GM10248 (cell line): ENCODE data around the gene CTIF.
A peak's percentile ranks its signal among the peaks of the same experiment; 100 is the strongest.

Source experiments
- CTCF ChIA-PET: fragments of 300-600 bp; sonication (Branson Sonifier 250); formaldehyde crosslinking; extraction: SDS; loops from one replicate; lab custom pipeline; 2021; ENCODE audit warnings: antibody characterized with exemption; lab: Yijun Ruan, JAX
- POLR2A ChIA-PET: fragments of 350-650 bp; sonication (Branson Sonifier 250); formaldehyde crosslinking; extraction: SDS; loops from one replicate; lab custom pipeline; 2020; ENCODE audit warnings: antibody characterized with exemption; lab: Yijun Ruan, JAX
- DNase-seq: peaks from one replicate; pipeline ENCODE4 v3.0.0; 2012; ENCODE audit errors: extremely low spot score
- TF ChIP-seq, protein P1 (sequence below): IDR thresholded peaks from 2 replicates; pipeline ENCODE4 v1.5.1; 2012; ENCODE audit warnings: mild to moderate bottlenecking, low read depth; ENCODE audit errors: extremely low read depth, missing control alignments, control extremely low read depth

CTIF gene

DNA sequence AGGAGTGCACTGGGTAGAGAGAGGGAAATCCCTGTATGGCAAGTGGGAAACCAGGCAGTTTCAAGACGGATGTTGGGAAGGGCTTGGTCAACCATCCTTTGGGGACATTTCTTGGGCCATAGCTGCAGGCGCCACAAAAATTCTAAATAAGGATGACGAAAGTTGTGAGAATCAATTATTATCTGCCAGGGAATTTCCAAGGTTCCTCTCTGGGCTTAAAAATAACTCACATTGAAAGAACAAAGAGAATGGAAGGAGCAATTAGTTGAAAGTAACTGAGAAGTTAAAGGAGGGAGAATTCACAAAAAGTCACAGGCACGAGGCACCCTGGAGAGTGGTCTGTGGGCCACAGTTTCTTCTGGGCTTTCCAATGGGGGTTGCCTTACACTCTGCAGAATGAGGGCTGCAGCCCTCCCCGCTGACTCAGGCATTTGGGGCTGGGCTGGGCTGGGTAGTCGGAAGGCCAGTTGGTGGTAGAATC is 216.2 kb downstream of the CTIF start:
- TF ChIP-seq, protein P1, sequence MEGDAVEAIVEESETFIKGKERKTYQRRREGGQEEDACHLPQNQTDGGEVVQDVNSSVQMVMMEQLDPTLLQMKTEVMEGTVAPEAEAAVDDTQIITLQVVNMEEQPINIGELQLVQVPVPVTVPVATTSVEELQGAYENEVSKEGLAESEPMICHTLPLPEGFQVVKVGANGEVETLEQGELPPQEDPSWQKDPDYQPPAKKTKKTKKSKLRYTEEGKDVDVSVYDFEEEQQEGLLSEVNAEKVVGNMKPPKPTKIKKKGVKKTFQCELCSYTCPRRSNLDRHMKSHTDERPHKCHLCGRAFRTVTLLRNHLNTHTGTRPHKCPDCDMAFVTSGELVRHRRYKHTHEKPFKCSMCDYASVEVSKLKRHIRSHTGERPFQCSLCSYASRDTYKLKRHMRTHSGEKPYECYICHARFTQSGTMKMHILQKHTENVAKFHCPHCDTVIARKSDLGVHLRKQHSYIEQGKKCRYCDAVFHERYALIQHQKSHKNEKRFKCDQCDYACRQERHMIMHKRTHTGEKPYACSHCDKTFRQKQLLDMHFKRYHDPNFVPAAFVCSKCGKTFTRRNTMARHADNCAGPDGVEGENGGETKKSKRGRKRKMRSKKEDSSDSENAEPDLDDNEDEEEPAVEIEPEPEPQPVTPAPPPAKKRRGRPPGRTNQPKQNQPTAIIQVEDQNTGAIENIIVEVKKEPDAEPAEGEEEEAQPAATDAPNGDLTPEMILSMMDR = no peak
- CTCF ChIA-PET = interaction anchor here (1.1 to 1.6 kb wide), 3 partner anchors 8 to 21 kb away, joined by 3 to 5 read pairs (median 3); no protein-coding TSS in a partner anchor
- POLR2A ChIA-PET = no interaction called here
- DNase-seq = peak; percentile 61

DNA sequence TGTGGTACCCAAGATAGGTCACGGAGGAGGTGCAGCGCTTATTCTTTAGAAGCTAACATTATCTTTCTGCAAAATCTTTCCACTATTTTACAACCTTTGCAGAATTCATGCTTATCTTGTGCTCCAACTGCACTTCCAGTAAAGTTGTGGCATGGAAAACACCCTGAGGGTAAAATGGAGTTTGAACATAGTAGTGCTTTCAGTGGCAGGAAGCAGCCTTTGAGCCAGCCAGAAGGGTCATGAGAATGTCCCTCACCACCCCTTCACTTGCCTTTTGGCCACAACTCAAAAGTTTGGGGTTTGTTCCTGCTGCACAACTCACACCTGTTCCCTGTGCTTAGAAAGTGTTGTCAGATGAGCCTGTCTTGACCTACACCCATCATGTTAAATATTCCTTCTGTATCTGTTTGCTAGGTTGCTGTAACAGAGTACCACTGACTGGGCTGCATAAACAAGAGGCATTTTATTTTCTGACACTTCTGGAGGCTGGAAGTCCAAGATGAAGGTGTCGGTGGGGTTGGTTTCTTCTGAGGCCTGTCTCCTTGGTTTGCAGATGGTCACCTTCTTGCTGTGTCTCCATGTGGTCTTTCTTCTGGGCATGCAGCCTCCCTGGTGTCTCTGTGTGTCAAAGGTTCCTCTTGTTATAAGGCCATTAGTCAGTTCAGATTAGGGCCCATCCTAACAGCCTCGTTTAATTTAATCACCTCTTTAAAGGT is 217.8 kb downstream of the CTIF start:
- ChIA-PET POLR2A (no interaction called here), CTCF (interaction anchor here (1.1 to 1.6 kb wide), 4 partner anchors 10 to 83 kb away, joined by 3 to 5 read pairs (median 3); no protein-coding TSS in a partner anchor)
- DNase-seq = no peak
- TF ChIP-seq, protein P1 = no peak

DNA sequence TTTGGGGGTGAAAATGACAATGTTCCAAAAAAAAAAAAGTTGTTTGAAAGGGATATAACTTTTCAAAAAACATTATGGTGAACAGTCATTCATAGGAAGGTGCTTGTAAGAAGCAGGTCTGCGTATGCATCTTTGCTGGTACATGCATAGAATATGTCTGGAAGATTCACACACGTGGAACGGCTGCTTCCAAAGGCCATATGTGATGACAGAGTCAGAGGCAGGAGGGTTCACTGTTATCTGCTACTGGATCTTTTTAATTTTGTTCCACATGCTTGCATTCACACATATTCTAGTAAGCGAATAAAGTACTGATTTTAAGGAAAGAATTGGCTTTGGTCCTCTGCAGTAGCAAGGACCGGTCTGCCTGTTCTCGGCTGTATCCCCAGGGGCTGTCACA is 218.5 kb downstream of the CTIF start:
- CTCF ChIA-PET = no interaction called here

DNA sequence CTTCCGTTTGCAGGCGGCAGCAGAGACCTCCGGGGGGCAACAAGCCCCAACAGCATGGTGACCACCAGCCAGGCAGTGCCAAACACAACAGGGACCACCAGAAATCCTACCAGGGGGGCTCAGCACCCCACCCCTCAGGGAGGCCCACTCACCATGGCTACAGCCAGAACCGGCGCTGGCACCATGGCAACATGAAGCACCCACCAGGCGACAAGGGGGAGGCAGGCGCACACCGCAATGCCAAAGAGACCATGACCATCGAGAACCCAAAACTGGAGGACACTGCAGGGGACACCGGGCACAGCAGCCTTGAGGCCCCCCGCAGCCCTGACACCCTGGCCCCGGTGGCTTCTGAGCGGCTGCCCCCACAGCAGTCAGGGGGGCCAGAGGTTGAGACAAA is 219.1 kb downstream of the CTIF start:
- CTCF ChIA-PET = no interaction called here
- TF ChIP-seq, protein P1 = no peak
- no peak for DNase-seq
- POLR2A ChIA-PET = no interaction called here

More for the DNA sequence above, 218.5 kb downstream of the CTIF start:
- no peak for DNase-seq
- TF ChIP-seq, protein P1 = no peak
- POLR2A ChIA-PET = no interaction called here

DNA sequence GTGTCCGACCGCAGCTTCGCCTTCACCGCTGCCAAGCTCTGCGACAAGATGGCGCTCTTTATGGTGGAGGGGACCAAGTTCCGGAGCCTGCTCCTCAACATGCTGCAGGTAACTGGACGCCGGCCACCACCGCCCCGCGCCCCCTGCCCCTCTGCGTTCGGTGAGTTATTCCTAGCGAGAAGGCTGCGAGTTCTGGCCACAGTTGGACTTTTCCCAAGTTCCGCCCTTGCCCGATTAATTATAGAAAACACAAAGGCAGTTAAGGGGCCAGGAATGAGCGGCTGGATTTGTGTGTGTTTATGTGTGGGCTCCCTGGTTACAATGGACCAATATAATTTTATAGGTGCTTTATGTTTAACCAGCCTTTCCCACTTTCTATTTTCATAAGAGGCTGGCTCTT is 222.8 kb downstream of the CTIF start:
- POLR2A ChIA-PET = no interaction called here
- TF ChIP-seq, protein P1 = no peak
- DNase-seq = no peak
- CTCF ChIA-PET = interaction anchor here (1.0 to 6.4 kb wide), 2 partner anchors 16 to 23 kb away, joined by 3 to 34 read pairs; no protein-coding TSS in a partner anchor

DNA sequence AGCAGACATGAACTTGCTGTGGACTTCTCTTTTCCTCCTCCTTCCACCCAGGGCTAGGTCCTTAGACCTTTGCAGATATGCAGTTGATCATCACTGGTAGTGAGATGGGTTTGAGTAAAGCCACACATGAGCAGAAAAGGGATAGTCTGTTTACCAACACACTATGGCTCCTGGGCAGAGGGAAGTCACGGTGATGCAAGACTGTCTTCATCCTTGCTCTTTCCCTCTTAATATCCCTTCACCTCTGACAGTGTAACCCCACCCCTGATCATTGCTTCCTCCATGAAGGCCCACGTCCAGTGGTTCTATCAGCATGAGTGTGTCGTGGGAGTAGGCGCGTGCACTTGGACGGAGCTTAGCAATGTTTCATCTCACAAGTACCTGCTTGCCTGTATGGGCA is 223.2 kb downstream of the CTIF start:
- DNase-seq = no peak
- ChIA-PET CTCF (interaction anchor here (6.4 kb wide), 1 partner anchor 15 kb away, joined by 34 read pairs; no protein-coding TSS in a partner anchor), POLR2A (no interaction called here)
- TF ChIP-seq, protein P1 = no peak
